OCI-LY3 (cell line): ENCODE data around the gene FBXO24.

Experiments used
- EZH2phosphoT487 ChIP-seq: fragments of 200-600 bp; shearing (Covaris generic); IDR thresholded peaks from 2 replicates; pipeline ENCODE4 v1.6.1; 2018; ENCODE audit warnings: antibody characterized with exemption, mixed run types, low read depth
- TF ChIP-seq, protein P1 (sequence below): fragments of 200-600, 300-600 bp; sonication (generic); IDR thresholded peaks from 2 replicates; pipeline ENCODE4 v1.5.1; 2014; ENCODE audit warnings: antibody characterized with exemption, low read length, low read depth

DNA sequence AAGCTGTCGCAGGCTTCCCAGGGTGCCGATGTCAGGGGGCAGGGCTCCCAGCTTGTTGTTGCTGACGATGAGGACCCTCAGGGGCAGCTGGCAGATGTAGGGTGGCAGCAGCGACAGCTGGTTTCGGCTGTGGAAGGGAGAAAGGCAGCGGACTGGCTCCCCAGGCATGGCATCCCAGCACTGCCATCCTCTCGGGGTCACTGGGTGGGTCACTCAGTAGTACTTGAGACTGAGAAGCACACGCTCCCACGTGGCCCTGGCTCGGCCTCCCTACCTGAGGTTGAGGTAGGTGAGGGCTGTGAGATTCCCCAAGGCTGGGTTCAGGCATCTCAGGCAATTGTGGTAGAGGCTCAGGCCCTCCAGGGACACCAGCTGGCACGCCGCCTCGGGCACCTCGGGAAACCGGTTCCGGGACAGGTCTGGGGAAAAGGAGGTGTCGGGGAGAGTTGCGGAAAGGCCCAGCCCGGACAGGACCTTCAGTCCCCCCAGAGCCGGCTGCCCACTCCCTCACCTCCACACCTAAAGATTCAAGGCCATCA lies 4.0 kb upstream of the FBXO24 start:
- TF ChIP-seq, protein P1, sequence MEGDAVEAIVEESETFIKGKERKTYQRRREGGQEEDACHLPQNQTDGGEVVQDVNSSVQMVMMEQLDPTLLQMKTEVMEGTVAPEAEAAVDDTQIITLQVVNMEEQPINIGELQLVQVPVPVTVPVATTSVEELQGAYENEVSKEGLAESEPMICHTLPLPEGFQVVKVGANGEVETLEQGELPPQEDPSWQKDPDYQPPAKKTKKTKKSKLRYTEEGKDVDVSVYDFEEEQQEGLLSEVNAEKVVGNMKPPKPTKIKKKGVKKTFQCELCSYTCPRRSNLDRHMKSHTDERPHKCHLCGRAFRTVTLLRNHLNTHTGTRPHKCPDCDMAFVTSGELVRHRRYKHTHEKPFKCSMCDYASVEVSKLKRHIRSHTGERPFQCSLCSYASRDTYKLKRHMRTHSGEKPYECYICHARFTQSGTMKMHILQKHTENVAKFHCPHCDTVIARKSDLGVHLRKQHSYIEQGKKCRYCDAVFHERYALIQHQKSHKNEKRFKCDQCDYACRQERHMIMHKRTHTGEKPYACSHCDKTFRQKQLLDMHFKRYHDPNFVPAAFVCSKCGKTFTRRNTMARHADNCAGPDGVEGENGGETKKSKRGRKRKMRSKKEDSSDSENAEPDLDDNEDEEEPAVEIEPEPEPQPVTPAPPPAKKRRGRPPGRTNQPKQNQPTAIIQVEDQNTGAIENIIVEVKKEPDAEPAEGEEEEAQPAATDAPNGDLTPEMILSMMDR, result no peak
- TF ChIP-seq EZH2phosphoT487, result no peak
